Endothelial cell of umbilical vein (primary cell): ENCODE results near the gene NMNAT3. TPM values are rescaled to one million over a fixed set of nuclear protein-coding genes. Genes with fewer than 3 reads are reported as not detected.

Source experiments
- BruUV-seq: library from RNA; stranded (reverse); fragments of 400-500 nt; replicated peaks from 2 replicates; lab custom pipeline; 2021; lab: Mats Ljungman, UMichigan
- CTCF ChIA-PET: fragments of 300-600, 350-600 bp; sonication (Branson Sonifier 250); formaldehyde crosslinking; loops from one replicate; lab custom pipeline; 2021; ENCODE audit warnings: antibody characterized with exemption, inconsistent platforms; lab: Charles Lee
- POLR2A ChIA-PET: fragments of 300-600, 350-600 bp; sonication (Branson Sonifier 250); formaldehyde crosslinking; loops from one replicate; lab custom pipeline; 2021; ENCODE audit warnings: antibody characterized with exemption, inconsistent platforms; lab: Charles Lee
- DNase-seq: peaks from one replicate; pipeline ENCODE4 v3.0.0-alpha.2; 2011; ENCODE audit warnings: low read depth, low spot score
- FAIRE-seq: peaks from 2 replicates; lab custom pipeline; 2011; peaks lifted over from hg19 to GRCh38; lab: Jason Lieb, UNC
- H2AFZ ChIP-seq: 2 replicates; pipeline ENCODE4 v1.6.0; 2012; ENCODE audit warnings: low read depth, low read length, control low read depth, inconsistent platforms
- H3K27ac ChIP-seq: 2 replicates; pipeline ENCODE4 v1.5.1; 2011; ENCODE audit warnings: low read depth, mild to moderate bottlenecking, control low read depth, low read length, moderate library complexity; ENCODE audit not compliant: insufficient read depth
- H3K27me3 ChIP-seq, 2 experiments: 2 replicates each; pipeline versions ENCODE4 v1.6.0 to v1.6.1; 2011; ENCODE audit warnings: low read length in 2 of 2, mixed read lengths in 1 of 2; ENCODE audit not compliant: control insufficient read depth in 2 of 2, insufficient read depth in 2 of 2
- H3K36me3 ChIP-seq, 2 experiments: 2 replicates in 1 of 2; 3 replicates in 1 of 2; pipeline ENCODE4 v1.5.1; 2011; ENCODE audit warnings: low read length in 2 of 2, mild to moderate bottlenecking in 1 of 2, moderate library complexity in 1 of 2; ENCODE audit not compliant: control insufficient read depth in 2 of 2, insufficient read depth in 2 of 2; ENCODE audit errors: extremely low read depth in 1 of 2
- H3K4me1 ChIP-seq: 3 replicates; pipeline ENCODE4 v1.5.1; 2011; ENCODE audit warnings: mild to moderate bottlenecking, low read length; ENCODE audit not compliant: control insufficient read depth, insufficient read depth; ENCODE audit errors: extremely low read depth
- H3K4me2 ChIP-seq: 2 replicates; pipeline ENCODE4 v1.6.1; 2011; ENCODE audit warnings: low read length, control low read depth, mixed read lengths; ENCODE audit not compliant: insufficient read depth
- H3K4me3 ChIP-seq, 3 experiments: fragments of 200-600 bp in 1 of 3; sonication (generic), shearing (Covaris generic) in 1 of 3; replicated peaks in 1 of 3; 2 replicates each; pipeline ENCODE4 v1.5.1; 2011 to 2016; ENCODE audit warnings: control low read depth in 3 of 3, low read length in 3 of 3, mild to moderate bottlenecking in 2 of 3, inconsistent platforms in 1 of 3, low read depth in 1 of 3, moderate library complexity in 1 of 3; ENCODE audit not compliant: insufficient read depth in 1 of 3
- H3K79me2 ChIP-seq: 2 replicates; pipeline ENCODE4 v1.6.0; 2012; ENCODE audit warnings: low read length, inconsistent platforms; ENCODE audit not compliant: control insufficient read depth, insufficient read depth
- H3K9ac ChIP-seq: replicated peaks from 2 replicates; pipeline ENCODE3; 2011; ENCODE audit warnings: low read length, control low read depth; ENCODE audit not compliant: insufficient read depth; ENCODE audit errors: extremely low read depth
- H3K9me1 ChIP-seq: replicated peaks from 3 replicates; pipeline ENCODE4 v1.6.0; 2011; ENCODE audit warnings: mild to moderate bottlenecking, low read length; ENCODE audit not compliant: control insufficient read depth, insufficient read depth; ENCODE audit errors: extremely low read depth
- H3K9me3 ChIP-seq: replicated peaks from 2 replicates; pipeline ENCODE4 v1.5.1; 2012; ENCODE audit warnings: low read length, inconsistent platforms; ENCODE audit not compliant: control insufficient read depth, insufficient read depth
- H4K20me1 ChIP-seq: replicated peaks from 2 replicates; pipeline ENCODE3; 2011; ENCODE audit warnings: mild to moderate bottlenecking, low read length; ENCODE audit not compliant: control insufficient read depth, insufficient read depth; ENCODE audit errors: extremely low read depth
- CTCF ChIP-seq, 2 donors: IDR thresholded peaks; 1 replicate in 1 of 2; 2 replicates in 1 of 2; pipeline ENCODE4 v1.5.1; 2011; ENCODE audit warnings: low read length in 2 of 2, mild to moderate bottlenecking in 2 of 2, moderate library complexity in 2 of 2, control low read depth in 1 of 2, inconsistent platforms in 1 of 2, low read depth in 1 of 2; ENCODE audit not compliant: insufficient read depth in 1 of 2; ENCODE audit errors: extremely low read depth in 1 of 2
- EZH2 ChIP-seq: IDR thresholded peaks from 2 replicates; pipeline ENCODE4 v1.6.1; 2012; ENCODE audit warnings: borderline replicate concordance, low read depth, mild to moderate bottlenecking, moderate library complexity, low read length, inconsistent platforms; ENCODE audit not compliant: severe bottlenecking
- FOS ChIP-seq: IDR thresholded peaks from 2 replicates; pipeline ENCODE4 v1.6.1; 2011; ENCODE audit warnings: mild to moderate bottlenecking, low read length, moderate library complexity, borderline replicate concordance; ENCODE audit not compliant: insufficient read depth
- GATA2 ChIP-seq: IDR thresholded peaks from 2 replicates; pipeline ENCODE4 v1.7.0; 2011; ENCODE audit warnings: low read depth, mild to moderate bottlenecking, moderate library complexity, mixed read lengths, low read length; ENCODE audit not compliant: insufficient read length, insufficient read depth
- JUN ChIP-seq: IDR thresholded peaks from 2 replicates; pipeline ENCODE4 v1.6.1; 2011; ENCODE audit warnings: borderline replicate concordance, low read depth; ENCODE audit not compliant: insufficient read length, insufficient read depth
- MAX ChIP-seq: IDR thresholded peaks from 2 replicates; pipeline ENCODE4 v1.6.1; 2011; ENCODE audit not compliant: insufficient read depth, insufficient read length
- MYC ChIP-seq: IDR thresholded peaks from one replicate; pipeline ENCODE4 v1.6.1; 2011; ENCODE audit warnings: mild to moderate bottlenecking, low read depth, low read length
- POLR2A ChIP-seq: IDR thresholded peaks from 2 replicates; pipeline ENCODE4 v1.6.1; 2012; ENCODE audit warnings: low read depth, mild to moderate bottlenecking, control low read depth, low read length
- POLR2AphosphoS5 ChIP-seq: IDR thresholded peaks from 2 replicates; pipeline ENCODE4 v1.6.1; 2012; ENCODE audit warnings: low read depth, mild to moderate bottlenecking, control low read depth, low read length, moderate library complexity; ENCODE audit not compliant: insufficient read depth
- dilution Hi-C: fragments of 300-500 bp; cut with MboI; formaldehyde crosslinking; loops from one replicate; pipeline ENCODE4 v1.15.0; 2019; ENCODE audit warnings: low sequenced_read_pairs; ENCODE audit not compliant: extremely low pct_ligation_motif_present
- intact Hi-C: fragments of 100-400 bp; cut with micrococcal nuclease; formaldehyde crosslinking; loops from one replicate; pipeline ENCODE4 v1.10.0; 2022
- polyA plus RNA-seq, 4 experiments: library from polyadenylated mRNA; depleted of rRNA in 3 of 4; stranded (reverse) in 3 of 4; unstranded in 1 of 4; fragments of >200 nt; gene quantifications; 2 replicates each; pipeline versions ENCODE4 v1.2.1 to v1.2.3, GENCODE V29; 2011 to 2012; ENCODE audit warnings: missing spikeins in 1 of 4
- total RNA-seq: library from RNA; stranded (reverse); gene quantifications from 2 replicates; pipeline ENCODE4 v1.2.3, GENCODE V29; 2021

Gene NMNAT3
- total and polyA plus RNA-seq, 2 donors (not counting 3 experiments of a cell fraction or from before 2014, with no cell fraction given) = 0.59 to 0.60 TPM

- Histone ChIP-seq H3K4me2 (no peak overlapping the region), H3K27me3 (no peaks in the 10 kb centered on the region), H2AFZ (no peak overlapping the region), H3K9me1 (no peaks in the 10 kb centered on the region), H3K36me3 (no peaks in the 10 kb centered on the region), H3K9me3 (no peaks in the 10 kb centered on the region), H3K4me3 (no peak overlapping the region), H3K9ac (no peak overlapping the region), H3K79me2 (no peaks in the 10 kb centered on the region), H3K27ac (no peak overlapping the region), H4K20me1 (no peaks in the 10 kb centered on the region), H3K4me1 (no peaks in the 10 kb centered on the region)
- FAIRE-seq (no peak), DNase-seq (no peak)
- ChIA-PET CTCF (no interaction called here), POLR2A (no interaction called here)
- no peak for TF ChIP-seq JUN
- no peak for TF ChIP-seq CTCF (IDR thresholded peaks at IDR 0.05; ENCODE audit: extremely low read depth in 1 of 2, insufficient read depth in 1 of 2, low read depth in 1 of 2, low read length in 2 of 2)
- no peak for TF ChIP-seq MYC
- TF ChIP-seq GATA2 = no peak
- TF ChIP-seq POLR2AphosphoS5 = no peak
- TF ChIP-seq MAX = no peak
- TF ChIP-seq EZH2 = no peak
- TF ChIP-seq FOS = no peak
- TF ChIP-seq POLR2A = no peak
- no TSS peak for BruUV-seq
- dilution Hi-C loops = no loop called here
- intact Hi-C loops = no loop called here
These were observed 160.3 kb downstream of the NMNAT3 start for GRCh38 chr3:139517321-139518065.
